Right lobe of liver (tissue), 6 donors: ENCODE data around the gene STAT1. TPM values are rescaled to one million over a fixed set of nuclear protein-coding genes. Genes with fewer than 3 reads are reported as not detected.

Experiments
- ATAC-seq, 4 donors: fragments of 200-7000 bp; cut with Tn5 transposase; one replicate each; pipeline ENCODE4 v1.9.1; 2020; ENCODE audit warnings: mild to moderate bottlenecking in 4 of 4, moderate library complexity in 4 of 4
- DNase-seq, 3 donors: peaks; one replicate each; pipeline ENCODE4 v3.0.0-alpha.2; 2020
- H3K27ac ChIP-seq, 3 donors: fragments of 200-600 bp; one replicate each; pipeline ENCODE4 v1.8.0; 2022
- H3K27me3 ChIP-seq, 2 donors: fragments of 200-600 bp; one replicate each; pipeline ENCODE4 v1.8.0; 2022
- H3K36me3 ChIP-seq, 4 donors: fragments of 200-600 bp; sonication (generic) in 1 of 4; one replicate each; pipeline versions ENCODE4 v1.5.1 to v1.8.0; 2017 to 2022; ENCODE audit warnings: control low read depth in 1 of 4
- H3K4me1 ChIP-seq, 4 donors: fragments of 200-600 bp; sonication (generic) in 1 of 4; one replicate each; pipeline versions ENCODE4 v1.5.1 to v1.8.0; 2017 to 2022; ENCODE audit warnings: control low read depth in 1 of 4
- H3K4me3 ChIP-seq, 3 donors: fragments of 200-600 bp; one replicate each; pipeline ENCODE4 v1.8.0; 2022
- H3K9me3 ChIP-seq, 4 donors: fragments of 200-600 bp; sonication (generic) in 1 of 4; one replicate each; pipeline versions ENCODE4 v1.5.1 to v1.8.0; 2017 to 2022; ENCODE audit warnings: control low read depth in 1 of 4
- CTCF ChIP-seq, 4 donors: fragments of 200-600 bp in 3 of 4; fragments of 450-650 bp in 1 of 4; IDR thresholded peaks; one replicate each; pipeline versions ENCODE4 v1.5.1 to v1.8.0; 2016 to 2022; ENCODE audit warnings: antibody characterized with exemption in 4 of 4, mild to moderate bottlenecking in 2 of 4
- POLR2A ChIP-seq: fragments of 450-650 bp; IDR thresholded peaks from one replicate; pipeline ENCODE4 v1.6.1; 2017; ENCODE audit warnings: antibody characterized with exemption, mild to moderate bottlenecking
- WGBS: methylation state at CpG from one replicate; pipeline ENCODE4 v1.1.6; 2018; ENCODE audit warnings: low coverage, low lambda C conversion rate; ENCODE audit not compliant: insufficient coverage; ENCODE audit errors: missing lambda C conversion rate; 5-methylcytosine and 5-hydroxymethylcytosine counted together
- intact Hi-C, 2 donors: fragments of 100-400 bp; cut with DNase I; formaldehyde crosslinking; loops; one replicate each; pipeline versions ENCODE4 v1.11.2 to v1.14.1; 2022
- total RNA-seq, 6 experiments: library from RNA; depleted of rRNA in 2 of 6; stranded (reverse); fragments of >200 nt in 2 of 6; fragmentation: NEBNext Ultra II Directional in 3 of 6; extraction: Animal tissue kit (Norgen Biotek cat#: 25700) in 3 of 6; gene quantifications; one replicate each; pipeline versions ENCODE4 v1.1.0 to v1.2.4, GENCODE V29; 2016 to 2023
- donor health status: DM: no; HTN: yes; CAD: no.
- donor health status: DM: no; HTN: no; CAD: no.
- donor health status: DM: no; HTN: no; CAD: no.
- donor health status: DM: no; HTN: yes; CAD: no.
- donor health status: DM: no; HTN: yes; CAD: no.

Gene STAT1
- total RNA-seq, 6 experiments from 2014 or later, result 28.9 to 72.3 (median 48.5) TPM

DNA sequence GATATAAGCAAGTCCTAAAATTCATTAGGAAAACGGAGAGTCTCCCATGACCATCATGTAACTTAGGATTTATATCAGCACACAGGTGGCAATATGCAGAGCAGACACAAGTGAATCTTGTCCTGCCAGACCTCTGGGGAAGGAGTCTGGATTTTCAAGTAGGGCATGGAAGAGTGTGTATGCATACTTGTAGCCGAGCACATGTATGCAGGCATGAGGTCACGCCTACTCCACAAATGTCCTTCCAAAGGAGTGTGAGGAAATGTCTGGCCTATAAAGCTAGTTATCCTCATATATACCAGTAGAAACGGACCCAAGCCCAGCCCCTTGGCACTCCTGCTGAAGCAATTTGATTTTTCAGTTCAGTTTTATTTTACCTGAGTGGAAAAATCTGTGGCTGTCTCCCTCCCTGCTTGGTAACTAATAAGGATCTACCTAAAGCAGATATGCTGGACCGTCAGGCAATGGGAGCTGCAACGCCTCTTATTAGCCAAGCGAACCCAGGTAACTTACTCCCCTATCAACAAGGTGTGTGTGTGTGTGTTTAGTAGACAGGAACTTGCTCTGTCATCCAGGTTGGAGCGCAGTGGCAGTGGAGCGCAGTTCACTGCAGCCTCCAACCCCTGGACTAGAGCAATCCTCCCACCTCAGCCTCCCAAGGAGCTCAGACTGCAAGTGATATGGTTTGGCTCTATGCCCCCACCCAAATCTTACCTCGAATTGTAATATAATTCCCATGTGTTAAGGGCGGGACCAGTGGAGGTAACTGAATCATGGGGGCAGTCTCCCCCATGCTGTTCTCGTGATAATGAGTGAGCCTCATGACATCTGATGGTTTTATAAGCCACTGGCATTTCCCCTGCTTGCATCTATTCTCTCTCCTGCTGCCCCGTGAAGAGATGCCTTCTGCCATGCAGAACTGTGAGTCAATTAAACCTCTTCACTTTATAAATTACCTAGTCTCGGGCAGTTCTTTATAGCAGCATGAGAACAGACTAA is 2.8 kb downstream of the STAT1 start:
- H3K27me3 ChIP-seq, result no peaks in the 10 kb centered on the region
- TF ChIP-seq CTCF (IDR thresholded peaks at IDR 0.05), result no peak
- intact Hi-C loops, result no loop called here
- no peak for DNase-seq
- H3K4me1 ChIP-seq, result peaks cover 0 to 15% (median 6%) of the 10 kb centered on the region in 4 donors
- H3K9me3 ChIP-seq, result no peaks in the 10 kb centered on the region
- 61% methylated on average over 10 of the region's 14 CpGs for WGBS
- no peak overlapping the region for H3K4me3 ChIP-seq
- H3K36me3 ChIP-seq, result peaks cover 0 to 38% (median 20%) of the 10 kb centered on the region in 4 donors
- ATAC-seq, result no peak
- no peak overlapping the region for H3K27ac ChIP-seq

- intact Hi-C loops, result no loop called here
- Histone ChIP-seq H3K27me3 (no peaks in the 10 kb centered on the region), H3K9me3 (no peaks in the 10 kb centered on the region), H3K36me3 (peaks cover 0 to 53% (median 26%) of the 10 kb centered on the region in 4 donors), H3K4me1 (peaks cover 0 to 13% (median 6%) of the 10 kb centered on the region in 4 donors), H3K4me3 (no peak overlapping the region), H3K27ac (no peak overlapping the region)
- TF ChIP-seq CTCF (IDR thresholded peaks at IDR 0.05) (no peak), POLR2A (no peak)
- 86% methylated on average over 4 of the region's 4 CpGs for WGBS
- no peak for DNase-seq
- ATAC-seq, result no peak
Observed at GRCh38 chr2:191009541-191010374, 4.2 kb downstream of the STAT1 start.

DNA sequence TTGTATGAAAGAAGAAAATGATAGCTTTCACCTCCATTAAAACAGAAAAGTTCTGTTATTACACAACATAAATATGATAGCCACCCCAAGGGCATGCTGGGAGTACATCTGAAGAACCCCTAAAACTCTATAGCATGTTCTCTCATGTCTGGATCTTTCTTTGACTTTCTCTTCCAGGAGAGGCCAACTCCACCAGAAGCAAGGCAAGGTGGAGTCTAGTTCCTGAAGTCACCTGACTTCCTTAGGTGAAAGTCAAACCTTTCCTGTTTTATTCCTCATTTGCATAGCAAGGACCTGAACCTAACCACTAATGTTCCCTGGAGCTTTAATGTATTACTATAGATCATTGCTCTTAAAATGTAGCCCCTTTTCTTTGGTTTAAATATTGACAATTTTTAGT is 5.7 kb downstream of the STAT1 start:
- intact Hi-C loops, result no loop called here
- no peak for DNase-seq
- Histone ChIP-seq H3K4me3 (no peak overlapping the region), H3K36me3 (peaks cover 0 to 67% (median 35%) of the 10 kb centered on the region in 4 donors), H3K4me1 (peaks cover 0 to 10% (median 4%) of the 10 kb centered on the region in 4 donors), H3K27ac (no peak overlapping the region), H3K27me3 (no peaks in the 10 kb centered on the region), H3K9me3 (no peaks in the 10 kb centered on the region)
- no peak for ATAC-seq
- TF ChIP-seq POLR2A (no peak), CTCF (IDR thresholded peaks at IDR 0.05) (no peak)

DNA sequence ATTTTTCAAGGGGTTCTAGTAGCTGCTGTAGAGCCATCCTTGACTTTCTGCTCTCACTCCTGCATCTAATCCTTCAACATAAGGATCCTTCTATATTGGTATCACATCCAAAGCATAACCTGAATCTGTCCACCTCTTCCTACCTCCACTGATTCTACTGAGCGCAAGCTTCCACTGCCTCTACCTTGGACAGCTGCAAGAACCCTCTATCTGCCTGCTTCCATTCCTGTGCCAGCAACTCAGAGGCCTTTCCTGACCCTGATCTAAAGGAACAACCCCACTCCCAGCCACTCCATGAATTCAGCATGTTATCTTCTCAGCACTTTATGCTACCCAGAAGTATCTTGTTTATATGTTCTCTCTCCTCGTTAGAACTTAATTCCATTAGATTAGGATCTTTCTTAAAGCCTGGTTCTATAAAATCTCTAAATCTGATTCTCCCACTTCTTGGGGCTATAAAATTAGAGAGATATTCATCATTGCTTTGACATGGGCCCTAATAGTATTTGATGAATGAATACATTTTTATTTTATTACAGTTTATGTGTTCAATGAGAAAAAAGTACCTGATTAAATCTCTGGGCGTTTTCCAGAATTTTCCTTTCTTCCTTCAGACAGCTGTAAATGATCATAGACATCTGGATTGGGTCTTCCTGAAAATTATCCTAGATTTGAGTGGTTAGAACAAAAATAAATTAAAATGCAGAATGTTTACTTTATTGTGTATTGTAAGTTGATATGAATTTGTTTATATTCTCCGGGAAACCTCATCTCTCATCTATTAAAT is 6.8 kb downstream of the STAT1 start:
- no peaks in the 10 kb centered on the region for H3K9me3 ChIP-seq
- H3K36me3 ChIP-seq, result peaks cover 7 to 78% (median 40%) of the 10 kb centered on the region in 4 donors
- peaks cover 0 to 1% (median 0%) of the 10 kb centered on the region in 4 donors for H3K4me1 ChIP-seq
- ATAC-seq, result no peak
- DNase-seq, result no peak
- no peaks in the 10 kb centered on the region for H3K27me3 ChIP-seq
- no peak overlapping the region for H3K27ac ChIP-seq
- H3K4me3 ChIP-seq, result no peak overlapping the region
- WGBS, result 82% methylated on average over 4 of the region's 4 CpGs
- intact Hi-C loops, result no loop called here
- no peak for TF ChIP-seq POLR2A
- TF ChIP-seq CTCF (IDR thresholded peaks at IDR 0.05), result no peak
